Uterus (tissue), 2 donors: Measurements from ENCODE around the gene PAX3.

Experiments
- CTCF ChIP-seq, 4 experiments: fragments of 200-600 bp in 2 of 4; fragments of 450-650 bp in 2 of 4; sonication (generic) in 2 of 4; IDR thresholded peaks; one replicate each; pipeline ENCODE4 v1.5.1; 2016 to 2019; ENCODE audit warnings: antibody characterized with exemption in 4 of 4, mild to moderate bottlenecking in 2 of 4, moderate library complexity in 1 of 4
- POLR2A ChIP-seq, 2 donors: fragments of 450-650 bp; IDR thresholded peaks; one replicate each; pipeline ENCODE4 v1.6.1; 2016; ENCODE audit warnings: antibody characterized with exemption in 2 of 2, mild to moderate bottlenecking in 1 of 2, moderate library complexity in 1 of 2

DNA sequence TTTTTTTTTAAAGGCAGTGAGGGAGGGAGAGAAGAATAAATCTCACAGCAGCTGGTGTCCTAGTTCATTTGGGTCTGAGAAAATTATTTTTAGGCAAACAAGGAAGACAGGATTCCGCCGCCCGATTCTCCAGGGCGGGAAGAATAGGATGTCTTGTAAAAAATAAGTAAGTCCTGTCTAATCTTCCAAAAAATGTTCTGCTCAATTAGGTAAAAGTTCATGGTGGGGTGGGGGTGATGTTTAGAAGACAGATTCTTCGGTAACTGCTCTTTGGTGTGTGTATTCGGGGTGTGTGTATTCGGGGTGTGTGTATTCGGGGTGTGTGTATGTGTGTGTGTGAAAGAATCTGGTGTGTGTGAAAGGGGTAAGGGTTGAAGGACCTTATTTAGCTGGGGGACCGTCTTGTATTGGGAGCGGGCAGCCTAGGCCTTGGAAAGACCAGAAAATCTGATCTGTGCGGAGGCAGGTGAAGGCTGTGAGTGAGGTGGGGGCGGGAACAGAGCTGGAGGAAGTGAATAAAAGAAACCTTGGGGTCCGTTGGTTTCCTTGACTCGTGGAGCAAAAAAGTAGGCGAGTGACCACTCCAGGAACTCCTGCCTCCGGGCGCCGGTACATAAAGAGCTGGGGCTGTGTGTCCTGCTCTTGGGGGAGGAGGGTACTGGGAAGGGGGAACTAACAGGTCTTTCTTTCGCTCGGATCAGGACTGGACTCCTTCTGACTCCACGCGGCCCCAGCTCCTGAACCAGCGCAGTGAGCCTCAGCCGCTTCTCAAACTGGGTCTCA lies 4.4 kb upstream of the PAX3 start:
- no peak for TF ChIP-seq CTCF (IDR thresholded peaks at IDR 0.05)
- no peak for TF ChIP-seq POLR2A (IDR thresholded peaks at IDR 0.05)
